ENCODE data around the gene RPL13.

RPL13 gene

DNA sequence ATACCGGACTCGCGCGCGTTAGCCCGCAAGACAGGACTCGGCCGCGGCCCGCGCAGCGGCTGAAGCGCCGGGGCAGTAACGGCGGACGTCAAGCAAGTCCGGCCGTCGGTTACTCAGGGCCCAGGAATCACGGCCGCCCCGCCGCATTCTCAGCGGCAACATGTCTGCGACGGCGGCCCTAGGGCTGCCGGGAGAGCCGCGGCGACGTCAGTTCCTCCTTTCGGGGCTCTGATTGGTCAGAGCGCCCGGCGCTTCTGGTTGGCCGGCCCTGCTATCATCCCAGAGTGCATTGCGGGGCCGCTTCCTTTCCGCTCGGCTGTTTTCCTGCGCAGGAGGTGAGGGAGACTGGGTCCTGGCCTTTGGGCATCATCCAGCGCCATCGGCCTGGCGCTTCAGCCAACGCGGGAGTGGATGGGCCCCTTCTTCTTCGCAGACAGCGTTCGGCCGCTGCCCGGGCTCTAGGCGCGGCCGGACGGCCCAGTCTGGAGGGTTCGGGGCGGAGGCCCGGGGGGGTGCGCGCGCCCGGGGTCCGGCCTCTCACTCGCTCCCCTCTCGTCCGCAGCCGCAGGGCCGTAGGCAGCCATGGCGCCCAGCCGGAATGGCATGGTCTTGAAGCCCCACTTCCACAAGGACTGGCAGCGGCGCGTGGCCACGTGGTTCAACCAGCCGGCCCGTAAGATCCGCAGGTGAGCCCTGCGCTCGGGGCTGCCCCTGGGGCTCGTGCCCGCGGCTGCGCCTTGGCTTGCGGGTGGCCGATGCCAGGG lies at the start of gene RPL13:
Gene RPL13 (plus strand): TSS at position 305 of the 764 bp plus-strand sequence. CDS start 278 bp downstream, at position 583.
- DNase-seq (ENCODE audit: low spot score) (peak; percentile 90), FAIRE-seq (peak; percentile 16)

DNA sequence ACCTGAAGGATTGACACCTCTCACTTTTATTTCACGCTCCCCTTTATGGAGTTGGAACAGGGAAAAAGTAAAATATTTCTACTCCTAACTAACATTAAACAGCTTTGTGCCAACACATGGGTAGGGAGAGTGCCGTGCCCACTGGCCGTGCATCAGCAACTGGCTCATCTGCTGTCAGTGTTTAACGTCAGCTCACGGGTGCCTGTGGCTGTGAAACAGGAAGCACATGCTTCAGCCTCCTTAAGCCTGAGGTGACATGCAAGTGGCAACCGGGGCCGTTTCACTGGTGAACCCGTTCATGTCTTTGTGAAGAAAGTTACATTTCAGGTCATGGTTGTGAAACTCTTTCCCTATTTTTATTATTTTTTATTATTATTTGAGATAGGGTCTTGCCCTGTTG lies 49.1 kb upstream of the RPL13 start:
- FAIRE-seq (no peak), DNase-seq (ENCODE audit: low spot score) (no peak)

DNA sequence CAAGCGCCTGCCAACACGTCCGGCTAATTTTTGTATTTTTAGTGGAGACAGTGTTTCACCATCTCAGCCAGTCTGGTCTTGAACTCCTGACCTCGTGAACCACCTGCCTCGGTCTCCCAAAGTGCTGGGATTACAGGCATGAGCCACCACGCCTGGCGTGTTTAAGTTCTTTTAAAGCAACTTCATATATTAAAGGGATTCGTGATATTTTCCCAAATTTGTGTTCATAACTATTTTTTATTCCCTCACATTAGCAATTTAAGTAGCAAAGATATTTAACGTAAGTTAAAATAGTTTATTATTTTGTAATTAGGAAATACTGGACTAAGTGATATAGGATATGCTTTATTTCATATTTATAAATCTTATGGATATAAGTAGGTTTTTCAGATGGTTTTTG lies 48.0 kb upstream of the RPL13 start:
- no peak for DNase-seq (ENCODE audit: low spot score)
- no peak for FAIRE-seq

DNA sequence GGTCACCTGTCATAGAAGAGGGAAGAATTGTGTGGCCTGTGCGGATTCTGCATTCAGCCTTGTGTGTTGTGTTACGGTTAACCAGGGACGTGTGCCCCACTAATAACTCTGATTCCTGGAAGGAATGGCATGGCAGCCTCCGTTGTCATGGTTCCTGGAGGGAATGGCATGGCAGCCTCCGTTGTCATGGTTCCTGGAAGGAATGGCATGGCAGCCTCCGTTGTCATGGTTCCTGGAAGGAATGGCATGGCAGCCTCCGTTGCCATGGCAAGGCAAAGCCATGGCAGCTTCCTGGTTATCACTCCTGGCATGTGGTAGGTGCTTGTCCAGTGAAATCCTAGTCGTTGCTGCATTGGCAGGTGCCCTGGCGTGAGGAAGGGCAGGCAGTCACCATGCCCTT lies 43.4 kb upstream of the RPL13 start:
- DNase-seq (ENCODE audit: low spot score), result no peak
- no peak for FAIRE-seq

DNA sequence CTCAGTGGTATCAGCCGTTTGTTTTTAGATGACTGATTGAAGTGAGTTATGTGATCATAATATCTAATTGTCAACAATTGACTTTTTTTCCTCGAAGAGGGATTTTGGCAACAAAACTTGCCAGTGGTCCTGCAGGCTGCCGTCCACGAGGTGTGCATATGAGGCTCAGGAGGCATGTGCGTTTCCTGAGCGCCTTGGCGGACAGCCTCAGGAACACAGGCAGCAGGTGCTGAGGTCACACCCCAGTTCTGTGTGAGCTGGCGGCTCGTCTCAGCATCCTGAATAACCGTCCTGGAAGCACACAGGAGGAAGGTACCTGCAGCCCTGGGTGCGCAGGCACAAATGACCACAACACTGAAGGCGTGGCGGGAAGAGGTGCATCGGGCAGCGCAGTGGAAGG lies 40.6 kb upstream of the RPL13 start:
- DNase-seq (ENCODE audit: low spot score) (no peak), FAIRE-seq (no peak)

DNA sequence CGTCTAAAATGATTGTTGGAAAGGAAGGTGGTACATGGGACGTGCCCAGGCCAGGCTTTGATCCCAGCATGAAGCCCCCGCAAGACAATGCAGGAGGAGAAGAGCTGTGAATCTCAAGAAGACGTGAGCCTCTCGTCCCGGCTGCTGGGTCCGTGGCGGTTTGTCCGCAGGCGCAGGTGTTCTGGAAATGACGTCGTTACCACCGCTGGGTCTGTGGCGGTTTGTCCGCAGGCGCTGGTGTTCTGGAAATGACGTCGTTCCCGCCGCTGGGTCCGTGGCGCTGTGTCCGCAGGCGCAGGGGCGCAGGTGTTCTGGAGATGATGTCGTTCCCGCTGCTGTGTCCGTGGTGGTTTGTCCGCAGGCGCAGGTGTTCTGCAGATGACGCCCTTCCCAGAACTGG lies 38.2 kb upstream of the RPL13 start:
- no peak for FAIRE-seq
- DNase-seq (ENCODE audit: low spot score), result no peak

DNA sequence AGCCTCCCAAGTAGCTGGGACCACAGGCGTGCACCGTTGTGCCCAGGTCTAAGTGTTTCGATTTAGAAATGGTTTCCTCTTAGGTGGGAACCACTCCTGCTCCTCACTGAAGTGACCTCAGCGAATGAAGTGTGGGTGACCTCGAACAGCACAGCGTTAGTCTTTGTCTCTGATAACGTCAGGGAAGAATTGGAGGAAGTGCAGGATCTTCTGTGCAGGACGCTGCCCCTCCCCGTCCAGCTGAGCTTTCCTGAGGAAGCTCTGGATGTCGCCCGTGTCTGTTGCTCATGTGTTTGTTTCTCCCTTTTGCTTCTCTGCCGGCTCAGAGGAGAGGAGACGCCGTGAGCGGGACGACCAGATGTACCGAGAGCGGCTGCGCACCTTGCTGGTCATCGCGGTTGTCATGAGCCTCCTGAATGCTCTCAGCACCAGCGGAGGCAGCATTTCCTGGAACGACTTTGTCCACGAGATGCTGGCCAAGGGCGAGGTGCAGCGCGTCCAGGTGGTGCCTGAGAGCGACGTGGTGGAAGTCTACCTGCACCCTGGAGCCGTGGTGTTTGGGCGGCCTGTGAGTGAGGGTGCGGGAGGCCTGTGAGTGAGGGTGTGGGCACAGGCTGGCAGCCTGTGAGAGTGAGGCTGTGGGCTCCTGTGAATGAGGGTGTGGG lies 36.7 kb upstream of the RPL13 start:
- FAIRE-seq (no peak), DNase-seq (ENCODE audit: low spot score) (no peak)

DNA sequence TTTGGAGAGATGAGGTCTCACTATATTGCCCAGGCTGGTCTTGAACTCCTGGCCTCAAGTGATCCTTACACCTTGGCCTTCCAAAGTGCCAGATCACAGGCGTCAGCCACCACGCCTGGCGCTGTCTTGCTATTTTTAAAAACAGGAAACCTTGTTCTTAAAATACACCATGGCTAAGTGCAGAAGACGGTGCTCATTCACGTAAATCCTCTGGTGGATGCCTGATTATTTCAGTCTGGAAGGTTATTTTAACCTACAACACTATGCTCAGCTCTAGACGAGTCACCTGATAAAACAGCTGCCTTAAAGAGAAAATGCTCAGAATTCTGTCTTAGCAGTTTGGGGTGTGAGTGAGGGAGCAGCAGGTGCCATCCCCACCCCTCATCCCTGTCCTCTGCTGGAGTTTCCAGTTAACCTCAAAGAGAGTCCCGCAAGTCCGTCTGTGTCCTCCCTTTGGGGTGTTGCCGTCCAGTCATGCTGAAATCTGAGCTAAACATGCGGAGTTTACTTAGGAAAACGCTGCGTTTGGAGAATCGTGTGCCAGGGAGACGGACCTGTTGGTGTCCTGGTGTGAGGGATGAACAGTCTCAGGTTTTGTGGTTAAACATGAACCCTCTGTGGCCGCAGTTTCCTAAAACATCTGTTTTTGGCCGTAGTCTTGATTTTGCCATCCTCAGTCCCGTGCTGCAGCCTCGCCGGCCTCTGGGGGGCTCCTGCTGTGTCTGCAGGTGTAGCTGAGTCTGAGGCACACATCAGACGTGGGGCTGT lies 35.2 kb upstream of the RPL13 start:
- no peak for FAIRE-seq
- DNase-seq (ENCODE audit: low spot score), result no peak

DNA sequence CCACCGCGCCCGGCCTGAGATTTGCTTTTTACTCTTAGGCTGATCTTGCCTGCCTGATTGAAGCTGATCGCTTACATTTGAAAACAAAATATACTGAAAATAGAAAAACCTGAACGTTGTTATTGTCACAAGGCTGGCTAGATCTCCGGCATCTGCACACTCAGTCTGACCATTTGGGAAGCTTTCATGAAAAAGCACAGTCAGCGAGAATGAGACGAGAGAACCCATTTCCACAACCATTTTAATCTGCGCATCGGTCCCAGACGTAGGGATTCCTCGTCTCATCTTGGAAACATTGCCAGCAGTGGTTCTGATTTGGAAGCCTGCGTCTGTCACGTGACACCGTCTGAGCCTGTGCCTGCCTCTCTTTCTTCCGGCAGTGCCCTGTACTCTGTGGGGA lies 31.4 kb upstream of the RPL13 start:
- FAIRE-seq (no peak), DNase-seq (ENCODE audit: low spot score) (no peak)

DNA sequence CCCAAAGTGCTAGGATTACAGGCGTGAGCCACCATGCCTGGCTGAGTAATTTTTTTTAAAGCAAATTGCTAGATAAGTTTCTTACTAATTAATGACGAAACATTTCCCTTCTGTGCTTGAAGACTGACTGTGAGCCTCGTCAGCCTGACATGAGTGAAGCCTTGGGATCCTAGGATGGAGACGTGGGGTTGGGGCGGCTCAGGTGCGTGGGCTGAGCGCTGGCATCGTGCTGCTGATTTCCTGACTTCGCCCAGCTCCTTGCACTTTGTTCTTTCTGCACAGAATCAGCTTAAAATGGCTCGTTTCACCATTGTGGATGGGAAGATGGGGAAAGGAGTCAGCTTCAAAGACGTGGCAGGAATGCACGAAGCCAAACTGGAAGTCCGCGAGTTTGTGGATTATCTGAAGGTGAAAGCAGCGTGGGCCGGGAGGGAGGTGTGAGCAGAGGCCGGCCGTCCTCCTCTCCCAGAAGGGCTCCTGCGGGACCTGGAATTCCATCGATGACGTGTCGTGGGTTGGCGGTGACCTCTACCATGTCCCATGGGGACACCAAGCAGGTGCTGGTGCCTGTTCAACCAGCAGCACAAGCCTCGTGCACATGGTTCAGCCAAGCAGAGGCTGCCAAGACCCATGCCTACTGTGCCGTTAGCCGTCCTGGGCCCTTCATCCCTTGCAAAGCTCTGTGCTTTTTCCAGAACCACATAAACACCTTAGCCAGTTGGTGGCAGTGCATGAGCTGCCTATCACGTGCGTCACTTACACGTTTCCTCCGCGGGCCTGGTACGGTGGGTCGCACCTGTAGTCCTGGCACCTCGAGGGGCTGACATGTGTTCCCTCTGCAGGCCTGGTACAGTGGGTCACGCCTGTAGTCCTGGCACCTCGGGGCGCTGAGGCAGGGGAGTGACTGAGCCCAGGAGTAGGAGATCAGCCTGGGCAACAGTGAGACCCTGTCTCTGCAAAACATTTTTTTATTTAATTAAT lies 29.8 kb upstream of the RPL13 start:
- no peak for FAIRE-seq
- DNase-seq (ENCODE audit: low spot score), result no peak

DNA sequence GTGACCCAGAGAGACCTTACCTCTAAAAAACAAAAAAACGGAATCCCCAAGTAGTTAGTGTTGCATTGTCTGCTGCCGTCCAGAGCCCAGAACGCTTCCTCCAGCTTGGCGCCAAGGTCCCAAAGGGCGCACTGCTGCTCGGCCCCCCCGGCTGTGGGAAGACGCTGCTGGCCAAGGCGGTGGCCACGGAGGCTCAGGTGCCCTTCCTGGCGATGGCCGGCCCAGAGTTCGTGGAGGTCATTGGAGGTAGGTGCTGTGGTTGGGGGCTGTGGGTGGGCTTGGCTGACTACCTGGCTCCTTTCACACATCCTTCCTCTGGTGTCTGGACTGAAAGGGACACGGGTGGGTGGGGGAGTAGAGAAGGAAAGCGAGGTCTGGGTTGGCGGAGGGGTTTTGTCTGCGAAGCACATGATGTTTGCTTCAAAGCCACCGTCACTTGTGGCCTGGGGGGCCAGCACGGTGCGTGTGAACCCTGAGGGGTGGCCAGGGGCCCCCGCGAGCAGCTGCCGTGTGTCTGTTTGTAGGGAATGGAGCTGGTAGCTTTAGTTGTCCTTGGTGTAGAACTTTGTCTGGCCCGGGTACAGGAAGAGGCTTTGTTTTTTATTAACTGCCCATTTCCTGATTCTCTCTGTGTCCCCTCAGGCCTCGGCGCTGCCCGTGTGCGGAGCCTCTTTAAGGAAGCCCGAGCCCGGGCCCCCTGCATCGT lies 28.5 kb upstream of the RPL13 start:
- no peak for FAIRE-seq
- no peak for DNase-seq (ENCODE audit: low spot score)

DNA sequence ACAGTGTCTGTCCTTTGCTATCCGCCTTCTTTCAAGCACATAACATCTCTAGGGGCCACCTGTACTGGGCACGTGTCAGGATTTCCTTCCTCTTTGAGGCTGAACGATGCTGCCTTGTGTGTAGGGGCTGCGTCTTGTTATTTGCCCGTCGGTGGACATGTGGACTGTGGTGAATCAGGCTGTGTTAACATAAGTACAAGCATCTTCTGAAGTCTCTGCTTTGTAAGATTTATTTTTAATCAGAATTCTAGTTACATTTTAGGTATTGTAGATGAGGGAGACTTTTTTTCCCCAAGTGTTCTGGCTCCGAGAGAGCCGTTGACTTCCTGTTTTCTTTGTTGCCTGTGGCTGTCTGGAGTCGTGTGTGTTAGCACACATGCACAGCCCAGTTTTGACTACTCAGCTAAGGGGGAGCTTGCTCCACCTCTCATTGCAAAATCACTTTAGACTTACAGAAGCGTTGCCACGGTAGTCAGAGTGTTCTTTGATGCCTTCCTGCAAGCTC lies 26.2 kb upstream of the RPL13 start:
- DNase-seq (ENCODE audit: low spot score), result no peak
- FAIRE-seq, result no peak

DNA sequence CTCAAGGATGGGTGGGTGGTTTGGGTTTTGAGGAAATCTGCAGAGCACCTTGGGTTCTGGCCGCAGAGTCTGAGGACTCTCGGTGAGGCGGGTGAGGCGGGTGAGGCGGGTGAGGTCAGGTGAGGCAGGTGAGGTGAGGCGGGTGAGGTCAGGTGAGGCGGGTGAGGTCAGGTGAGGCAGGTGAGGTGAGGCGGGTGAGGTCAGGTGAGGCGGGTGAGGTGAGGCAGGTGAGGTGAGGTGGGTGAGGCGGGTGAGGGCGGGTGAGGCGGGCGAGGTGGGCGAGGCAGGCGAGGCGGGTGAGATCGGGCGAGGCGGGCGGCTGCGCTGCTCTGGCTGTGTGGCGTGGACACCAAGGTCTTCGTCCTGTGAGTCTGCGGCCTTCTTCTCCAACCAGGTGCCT lies 24.1 kb upstream of the RPL13 start:
- no peak for FAIRE-seq
- no peak for DNase-seq (ENCODE audit: low spot score)

DNA sequence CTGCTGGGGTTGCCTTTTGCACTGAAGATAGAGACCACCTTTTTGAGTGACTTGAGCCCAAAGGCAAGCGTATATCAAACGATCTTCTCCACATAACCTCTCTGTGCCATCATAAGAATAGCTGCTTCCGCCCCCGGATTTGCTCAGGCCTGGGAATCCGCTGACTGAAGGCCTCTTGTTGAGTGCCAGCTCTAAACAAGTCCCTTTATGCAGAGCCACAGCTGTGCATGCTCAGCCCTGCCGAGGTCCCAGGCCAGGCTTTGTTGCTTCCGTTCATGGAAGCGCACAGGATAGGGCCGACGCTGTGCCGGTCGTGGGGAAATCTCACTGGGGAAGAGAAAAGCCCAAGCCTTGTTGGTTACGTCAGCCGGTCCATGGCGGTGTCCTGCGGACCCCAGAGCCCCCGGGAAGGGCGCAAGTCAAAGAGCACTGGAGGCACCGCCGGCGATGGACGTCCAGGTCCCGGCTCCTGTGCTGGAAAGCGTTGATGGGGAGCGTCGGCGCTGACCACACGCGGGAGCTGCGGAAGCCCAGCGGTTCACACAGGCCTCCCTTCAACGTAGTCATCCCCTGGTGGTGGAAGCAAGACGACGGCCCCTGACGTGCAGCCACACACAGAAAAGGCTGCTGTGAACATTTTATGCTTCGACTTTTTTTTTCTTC lies 23.5 kb upstream of the RPL13 start:
- FAIRE-seq (no peak), DNase-seq (ENCODE audit: low spot score) (no peak)

DNA sequence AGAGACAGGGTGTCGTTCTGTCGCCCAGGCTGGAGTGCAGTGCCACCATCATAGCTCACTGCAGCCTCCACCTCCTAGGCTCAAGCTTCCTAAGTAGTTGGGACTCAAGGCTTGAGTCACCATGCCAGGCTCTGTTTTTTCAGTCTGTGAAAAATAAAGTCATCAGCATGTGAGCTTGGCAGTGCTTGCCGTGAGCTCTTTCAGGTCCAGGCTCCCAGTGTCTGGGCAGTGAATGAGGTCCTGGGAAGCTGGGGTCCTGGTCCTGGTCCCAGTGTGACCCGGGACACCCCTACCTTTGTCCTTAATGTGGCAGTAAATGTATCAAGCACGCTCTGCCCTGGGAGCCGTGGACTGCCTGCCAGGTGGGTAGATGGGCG lies 22.9 kb upstream of the RPL13 start:
- no peak for DNase-seq (ENCODE audit: low spot score)
- no peak for FAIRE-seq

DNA sequence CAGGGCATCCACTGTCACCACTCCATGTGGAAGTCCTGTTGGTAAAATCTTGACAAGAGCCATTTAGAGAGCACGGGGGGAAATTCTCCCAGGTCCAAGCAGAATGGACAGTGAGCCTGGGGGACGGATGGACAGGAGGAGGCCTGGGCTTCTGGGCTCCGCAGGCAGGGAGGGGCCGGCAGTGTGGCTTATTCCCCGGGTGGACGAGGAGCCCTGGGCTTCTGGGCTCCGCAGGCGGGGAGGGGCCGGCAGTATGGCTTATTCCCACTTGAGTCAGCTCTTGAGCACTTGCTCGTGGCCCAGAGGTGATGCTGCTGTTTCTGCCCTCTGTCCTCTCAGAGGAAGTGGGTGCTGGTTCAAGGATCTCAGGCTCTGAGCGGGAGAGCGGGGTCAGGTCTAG lies 22.2 kb upstream of the RPL13 start:
- DNase-seq (ENCODE audit: low spot score) (no peak), FAIRE-seq (no peak)

DNA sequence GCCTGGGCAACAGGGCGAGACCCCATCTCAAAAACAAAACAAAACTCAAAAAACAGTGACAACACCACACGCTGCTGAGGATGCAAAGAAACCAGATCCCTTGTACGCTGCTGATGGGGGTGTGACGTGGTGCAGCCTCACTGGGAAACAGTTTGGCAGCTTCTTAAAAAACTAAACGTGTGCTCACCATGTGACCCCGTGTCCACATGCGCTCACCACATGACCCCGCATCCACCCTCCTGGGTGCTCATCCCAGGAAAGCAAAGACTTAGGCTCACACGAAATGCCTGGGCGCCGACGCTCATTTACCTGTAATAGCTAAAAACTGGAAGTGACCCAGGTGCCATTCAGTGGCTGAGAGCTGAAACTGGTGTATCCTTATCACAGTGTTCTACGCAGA lies 19.9 kb upstream of the RPL13 start:
- FAIRE-seq (no peak), DNase-seq (ENCODE audit: low spot score) (no peak)

DNA sequence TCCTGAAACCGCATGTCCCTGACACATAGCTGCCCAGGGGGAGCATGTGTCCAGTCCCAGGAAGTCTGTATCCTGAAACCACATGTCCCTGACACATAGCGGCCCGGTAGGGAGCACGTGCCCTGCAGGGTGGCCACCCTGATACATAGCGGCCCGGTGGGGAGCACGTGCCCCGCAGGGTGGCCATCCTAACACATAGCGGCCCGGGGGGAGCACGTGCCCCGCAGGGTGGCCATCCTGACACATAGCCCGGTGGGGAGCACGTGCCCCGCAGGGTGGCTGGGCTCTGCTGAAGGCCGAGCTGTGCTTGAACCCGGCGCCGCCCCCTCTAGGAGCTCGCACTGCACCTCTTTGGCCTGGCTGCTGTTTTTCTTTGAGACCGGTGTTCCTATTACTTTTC lies 18.7 kb upstream of the RPL13 start:
- FAIRE-seq (no peak), DNase-seq (ENCODE audit: low spot score) (no peak)

DNA sequence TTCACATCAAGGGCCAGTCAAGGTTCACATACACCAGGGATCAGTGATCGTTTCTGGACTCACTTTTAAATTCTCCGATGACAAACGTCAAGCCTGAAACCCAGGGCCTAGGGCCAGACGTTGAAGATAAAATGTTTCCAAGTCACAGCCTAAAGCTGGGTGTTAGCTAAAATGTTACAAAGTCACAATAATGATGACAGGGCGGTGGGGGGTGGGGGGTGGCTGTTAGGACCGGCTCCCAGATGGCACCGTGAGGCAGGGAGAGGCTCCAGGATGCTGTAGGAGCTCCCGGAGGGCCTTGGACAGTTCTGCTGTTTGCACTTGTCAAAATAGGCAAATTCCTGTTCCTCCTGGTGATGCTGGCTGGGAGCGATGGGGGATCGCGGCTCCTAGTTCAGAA lies 16.4 kb upstream of the RPL13 start:
- FAIRE-seq, result no peak
- no peak for DNase-seq (ENCODE audit: low spot score)

DNA sequence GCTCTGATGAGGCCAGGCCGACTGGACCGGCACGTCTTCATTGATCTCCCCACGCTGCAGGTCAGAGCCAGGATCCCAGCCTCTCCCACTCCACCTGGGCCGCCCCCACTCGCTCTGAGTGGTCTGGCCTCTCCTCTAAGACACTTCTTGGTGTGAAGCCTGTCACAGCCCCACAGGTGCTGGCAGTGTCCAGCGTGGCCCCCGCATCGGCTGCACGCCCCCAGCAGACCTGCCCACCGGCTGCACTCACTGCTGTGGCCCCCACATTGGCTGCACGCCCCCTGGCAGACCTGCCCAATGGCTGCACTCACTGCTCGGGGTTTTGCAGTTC lies 15.8 kb upstream of the RPL13 start:
- DNase-seq (ENCODE audit: low spot score), result no peak
- no peak for FAIRE-seq

Data from RCC 7860 (cell line).